GM12872 (cell line): ENCODE measurements around the gene NBL1.

Source experiments
- TF ChIP-seq, protein P1 (sequence below): IDR thresholded peaks from 3 replicates; pipeline ENCODE4 v1.5.1; 2011; ENCODE audit warnings: low read depth, mild to moderate bottlenecking, low read length, moderate library complexity; ENCODE audit not compliant: insufficient read depth

NBL1 gene, protein sequence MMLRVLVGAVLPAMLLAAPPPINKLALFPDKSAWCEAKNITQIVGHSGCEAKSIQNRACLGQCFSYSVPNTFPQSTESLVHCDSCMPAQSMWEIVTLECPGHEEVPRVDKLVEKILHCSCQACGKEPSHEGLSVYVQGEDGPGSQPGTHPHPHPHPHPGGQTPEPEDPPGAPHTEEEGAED

DNA sequence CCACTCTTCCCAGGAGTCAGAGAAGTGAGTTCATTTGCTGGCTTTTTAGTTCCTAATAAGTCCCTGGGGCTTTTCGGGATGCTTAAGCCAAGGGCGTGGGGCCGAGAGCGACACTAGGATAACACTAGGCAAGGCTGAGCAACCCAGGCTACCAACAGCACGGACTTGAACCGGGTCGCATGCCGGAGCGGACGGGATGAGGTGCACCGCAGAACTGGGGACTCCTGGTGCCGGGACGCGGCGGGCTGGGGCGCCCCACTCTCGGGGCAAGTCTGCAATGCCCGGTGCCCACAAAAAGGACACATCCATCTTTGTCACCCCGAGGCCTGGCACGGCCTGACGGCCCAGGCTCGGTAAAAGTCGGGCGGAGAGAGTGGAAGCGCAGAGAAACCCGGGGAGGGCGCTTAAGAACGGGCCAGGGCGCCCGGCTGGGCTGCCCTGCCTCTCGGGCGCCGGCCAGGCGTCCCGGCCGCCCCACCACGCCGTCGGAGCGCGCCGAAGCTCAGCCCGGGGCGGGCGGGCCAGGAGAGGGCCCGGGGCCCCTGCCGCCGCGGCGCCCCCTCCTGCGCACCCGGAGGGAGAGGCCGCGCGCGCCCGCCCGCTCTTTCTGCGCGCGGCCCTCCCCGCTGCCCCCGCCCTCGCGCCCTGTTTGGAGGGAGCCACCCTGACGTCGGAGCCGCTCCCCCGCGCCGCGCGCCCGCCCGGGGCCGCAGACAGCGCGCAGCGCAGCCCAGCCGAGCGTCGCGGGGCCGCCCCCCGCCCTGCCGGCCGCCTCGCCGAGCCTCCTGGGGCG lies at the start of gene NBL1:
Gene NBL1, plus strand, starts transcription at position 710 of the 793 bp plus-strand sequence. CDS start 10,720 bp downstream, outside the sequence.
- TF ChIP-seq, protein P1, sequence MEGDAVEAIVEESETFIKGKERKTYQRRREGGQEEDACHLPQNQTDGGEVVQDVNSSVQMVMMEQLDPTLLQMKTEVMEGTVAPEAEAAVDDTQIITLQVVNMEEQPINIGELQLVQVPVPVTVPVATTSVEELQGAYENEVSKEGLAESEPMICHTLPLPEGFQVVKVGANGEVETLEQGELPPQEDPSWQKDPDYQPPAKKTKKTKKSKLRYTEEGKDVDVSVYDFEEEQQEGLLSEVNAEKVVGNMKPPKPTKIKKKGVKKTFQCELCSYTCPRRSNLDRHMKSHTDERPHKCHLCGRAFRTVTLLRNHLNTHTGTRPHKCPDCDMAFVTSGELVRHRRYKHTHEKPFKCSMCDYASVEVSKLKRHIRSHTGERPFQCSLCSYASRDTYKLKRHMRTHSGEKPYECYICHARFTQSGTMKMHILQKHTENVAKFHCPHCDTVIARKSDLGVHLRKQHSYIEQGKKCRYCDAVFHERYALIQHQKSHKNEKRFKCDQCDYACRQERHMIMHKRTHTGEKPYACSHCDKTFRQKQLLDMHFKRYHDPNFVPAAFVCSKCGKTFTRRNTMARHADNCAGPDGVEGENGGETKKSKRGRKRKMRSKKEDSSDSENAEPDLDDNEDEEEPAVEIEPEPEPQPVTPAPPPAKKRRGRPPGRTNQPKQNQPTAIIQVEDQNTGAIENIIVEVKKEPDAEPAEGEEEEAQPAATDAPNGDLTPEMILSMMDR = no peak

DNA sequence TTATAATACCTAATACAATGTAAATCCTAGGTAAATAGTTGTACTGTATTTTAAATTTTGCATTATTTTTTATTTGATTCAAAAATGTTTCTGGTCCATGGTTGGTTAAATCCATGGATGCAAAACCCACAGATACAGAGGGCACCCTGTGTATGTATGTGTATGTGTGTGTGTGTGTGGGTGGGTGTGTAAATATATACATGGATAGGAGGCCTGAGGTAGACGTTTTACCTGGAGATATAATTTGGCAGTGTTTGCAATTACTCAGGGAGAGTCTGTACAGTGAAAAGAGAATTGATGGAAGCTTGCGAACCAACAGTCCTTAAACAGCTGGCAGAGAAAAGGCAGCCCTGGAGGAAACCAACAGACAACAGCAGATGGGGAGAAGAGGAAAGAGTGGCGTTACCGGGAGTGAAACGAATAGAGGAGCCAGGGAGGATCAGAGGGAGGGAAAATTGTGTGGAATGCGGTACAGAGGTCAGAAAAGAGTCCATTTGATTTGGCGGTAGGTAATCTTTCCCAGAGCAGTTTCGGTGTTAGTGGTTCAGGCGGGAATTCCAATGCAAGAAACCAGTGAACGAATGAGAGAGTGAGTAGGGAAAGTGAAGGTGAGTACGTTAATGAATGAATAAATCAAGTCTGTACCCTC lies 47.9 kb upstream of the NBL1 start:
- TF ChIP-seq, protein P1 = no peak

DNA sequence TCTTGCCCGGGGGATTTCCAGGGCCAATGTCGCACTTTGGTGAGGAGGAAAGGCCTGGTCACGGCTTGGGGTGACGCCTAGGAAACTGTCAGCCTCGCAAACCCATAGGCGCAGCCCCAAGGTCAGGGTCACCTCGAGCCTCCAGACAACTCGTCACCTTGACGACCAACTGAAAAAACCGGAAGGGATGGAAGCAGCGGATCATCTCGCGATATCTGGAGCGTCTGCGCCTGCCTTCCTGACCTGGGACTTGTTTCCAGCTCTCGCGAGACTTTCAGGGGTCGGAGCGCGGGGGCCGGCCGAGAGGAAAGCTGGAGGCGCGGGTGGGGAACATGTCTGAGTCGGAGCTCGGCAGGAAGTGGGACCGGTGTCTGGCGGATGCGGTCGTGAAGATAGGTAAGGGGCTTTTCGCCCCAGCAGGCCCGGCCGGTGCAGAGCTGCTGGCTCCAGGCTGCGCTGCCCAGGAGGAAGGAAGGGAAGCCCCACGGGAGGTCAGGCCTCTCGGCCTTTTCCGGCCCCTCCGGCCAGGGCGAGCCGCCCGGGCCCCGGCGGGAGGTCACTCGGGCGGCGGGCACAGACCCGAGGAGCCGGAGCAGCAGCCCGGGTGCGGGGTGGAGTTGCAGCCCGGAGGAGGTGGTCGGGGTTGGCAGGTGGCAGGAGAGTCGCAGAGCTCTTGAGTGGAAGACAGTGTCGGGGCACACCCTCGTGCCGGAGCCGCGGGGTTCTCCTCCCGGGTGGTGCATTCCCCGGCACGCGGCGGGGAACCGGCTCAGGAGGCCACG lies 47.2 kb upstream of the NBL1 start:
- TF ChIP-seq, protein P1 = no peak

DNA sequence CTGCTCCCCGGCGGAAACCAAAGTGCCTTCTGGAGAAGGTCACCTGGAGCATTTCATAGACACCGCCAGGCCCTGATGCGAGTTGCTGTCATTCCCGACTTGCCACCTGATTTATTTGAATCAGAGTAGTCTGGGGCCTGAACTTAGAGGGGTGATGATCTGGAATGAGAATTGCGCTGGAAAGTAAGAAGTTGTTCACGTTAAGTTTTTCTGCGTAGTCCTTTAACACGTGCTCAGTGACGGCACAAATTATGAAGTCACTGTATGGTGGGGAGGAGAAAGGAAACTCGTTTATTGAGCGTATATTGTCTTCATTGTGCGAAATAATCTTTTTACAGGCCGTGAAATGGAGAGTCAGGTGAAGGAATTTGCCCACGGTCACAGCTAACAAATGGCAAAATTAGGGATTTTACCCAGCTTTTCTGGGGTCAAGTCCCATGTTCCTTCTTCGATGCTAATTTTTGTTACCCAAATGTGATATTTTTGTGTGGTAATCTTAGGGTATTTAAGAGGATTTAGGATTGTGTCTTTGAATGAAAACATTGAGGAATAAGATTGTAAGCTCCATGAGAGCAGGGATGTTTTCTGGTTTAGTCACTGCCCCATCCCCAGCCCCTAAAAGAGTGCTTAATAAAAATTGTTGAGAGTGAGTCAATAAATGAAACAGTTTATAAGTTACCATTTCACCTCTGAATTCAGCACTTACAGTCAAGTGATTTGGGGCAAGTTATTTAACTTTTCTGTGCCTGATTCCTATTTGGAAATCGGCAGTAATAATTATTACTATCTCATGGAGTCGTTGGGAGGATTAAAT lies 46.4 kb upstream of the NBL1 start:
- TF ChIP-seq, protein P1 = no peak

DNA sequence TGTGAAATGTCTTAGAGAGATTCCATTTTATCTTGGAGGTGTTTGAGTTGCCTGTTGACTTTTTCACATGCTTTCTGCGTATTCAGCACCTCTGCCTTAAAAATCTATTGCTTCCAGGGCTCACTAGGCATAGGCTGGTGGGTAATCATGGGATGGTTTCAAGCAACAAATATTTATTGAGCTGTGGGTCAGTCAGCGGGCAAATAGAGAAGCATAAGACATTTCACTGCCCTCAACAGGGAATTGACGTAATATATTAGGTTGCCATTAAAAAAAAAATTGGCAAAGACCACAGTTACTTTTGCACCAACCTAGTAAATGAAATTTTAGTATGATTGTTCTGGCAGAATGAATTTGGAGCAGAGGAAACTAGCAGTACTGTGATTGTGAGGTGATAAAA lies 44.3 kb upstream of the NBL1 start:
- TF ChIP-seq, protein P1 = no peak

DNA sequence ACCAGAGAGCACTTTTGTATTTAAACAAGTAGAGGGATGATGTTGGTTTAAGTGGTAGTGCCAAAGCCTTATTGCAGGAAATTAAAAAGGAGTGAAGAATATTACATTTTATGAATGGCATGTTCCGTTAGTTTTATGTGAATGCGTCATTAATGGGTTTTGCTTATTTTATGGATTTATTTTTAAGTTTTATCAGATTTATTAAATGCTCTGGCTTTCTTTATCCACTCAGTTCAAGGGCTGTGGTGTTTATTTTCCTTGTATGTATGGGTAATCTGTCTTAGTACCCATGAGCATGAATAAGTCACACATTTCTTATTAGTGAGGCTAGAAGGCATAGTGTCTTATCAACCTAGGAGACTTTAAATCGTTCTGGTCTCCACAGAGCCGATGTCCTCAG lies 41.6 kb upstream of the NBL1 start:
- TF ChIP-seq, protein P1 = no peak
